ENCODE measurements around the gene PILRA.

DNA sequence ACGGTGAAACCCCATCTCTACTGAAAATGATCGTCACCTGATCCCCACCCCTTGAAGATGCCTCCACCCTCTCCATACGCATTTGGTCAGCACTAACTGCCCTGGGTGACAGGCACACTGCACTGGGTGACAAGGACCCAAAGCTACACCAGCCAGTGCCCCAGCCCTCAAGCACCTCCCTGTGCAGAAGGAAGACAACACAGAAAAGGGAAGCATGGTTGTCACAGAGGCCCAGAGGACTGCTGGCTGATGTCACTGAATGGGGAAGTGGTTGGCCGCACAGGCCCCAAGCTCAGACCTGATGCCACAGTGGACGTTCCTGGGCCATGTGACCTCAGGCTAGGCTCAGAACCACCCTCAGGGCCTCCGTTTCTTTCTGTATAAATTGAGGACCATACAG lies 4.2 kb upstream of the PILRA start:
- TF ChIP-seq JUND (IDR thresholded peaks at IDR 0.05) (no peak), FOXA1 (IDR thresholded peaks at IDR 0.05) (no peak), TAF1 (conservative IDR thresholded peaks at IDR 0.05) (no peak), EGR1 (IDR thresholded peaks at IDR 0.05; ENCODE audit: low read depth in 2 of 2) (no peak), YY1 (IDR thresholded peaks at IDR 0.05) (no peak), NR2F2 (IDR thresholded peaks at IDR 0.05) (no peak)
- TF ChIP-seq, protein P1, sequence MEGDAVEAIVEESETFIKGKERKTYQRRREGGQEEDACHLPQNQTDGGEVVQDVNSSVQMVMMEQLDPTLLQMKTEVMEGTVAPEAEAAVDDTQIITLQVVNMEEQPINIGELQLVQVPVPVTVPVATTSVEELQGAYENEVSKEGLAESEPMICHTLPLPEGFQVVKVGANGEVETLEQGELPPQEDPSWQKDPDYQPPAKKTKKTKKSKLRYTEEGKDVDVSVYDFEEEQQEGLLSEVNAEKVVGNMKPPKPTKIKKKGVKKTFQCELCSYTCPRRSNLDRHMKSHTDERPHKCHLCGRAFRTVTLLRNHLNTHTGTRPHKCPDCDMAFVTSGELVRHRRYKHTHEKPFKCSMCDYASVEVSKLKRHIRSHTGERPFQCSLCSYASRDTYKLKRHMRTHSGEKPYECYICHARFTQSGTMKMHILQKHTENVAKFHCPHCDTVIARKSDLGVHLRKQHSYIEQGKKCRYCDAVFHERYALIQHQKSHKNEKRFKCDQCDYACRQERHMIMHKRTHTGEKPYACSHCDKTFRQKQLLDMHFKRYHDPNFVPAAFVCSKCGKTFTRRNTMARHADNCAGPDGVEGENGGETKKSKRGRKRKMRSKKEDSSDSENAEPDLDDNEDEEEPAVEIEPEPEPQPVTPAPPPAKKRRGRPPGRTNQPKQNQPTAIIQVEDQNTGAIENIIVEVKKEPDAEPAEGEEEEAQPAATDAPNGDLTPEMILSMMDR (IDR thresholded peaks at IDR 0.05; ENCODE audit: low read depth, low read length, missing input control), result no peak
